ENCODE data around the gene RAB15. TPM values are rescaled to one million over a fixed set of nuclear protein-coding genes. Genes with fewer than 3 reads are reported as not detected.

RAB15 gene
- total RNA-seq, 1 experiment from 2014 or later = 42.3 TPM

GRCh38 chr14:64910847-64911495, 61.2 kb downstream of the RAB15 start:
- peak; percentile 10 for DNase-seq (ENCODE audit: low spot score)

GRCh38 chr14:64906022-64906421, 66.1 kb downstream of the RAB15 start:
- DNase-seq (ENCODE audit: low spot score) = no peak

- no peak for DNase-seq (ENCODE audit: low spot score)
These were observed 72.2 kb downstream of the RAB15 start for GRCh38 chr14:64899958-64900357.

Other genes starting within 250 kb of the RAB15 start
- gene SPTB, start 92.4 kb downstream of the RAB15 start, total RNA-seq (2014; rRNA removed; shearing (Covaris generic)) = 1.9 and 2.0 TPM in 2 replicates
- gene CHURC1, start 57.9 kb downstream of the RAB15 start, total RNA-seq (2014; rRNA removed; shearing (Covaris generic)) = 31.0 and 32.6 TPM in 2 replicates
- gene GPX2, start 29.6 kb downstream of the RAB15 start, total RNA-seq (2014; rRNA removed; shearing (Covaris generic)) = not detected in 2 replicates
- gene FNTB, start 14.6 kb upstream of the RAB15 start, total RNA-seq (2014; rRNA removed; shearing (Covaris generic)) = 7.4 and 9.0 TPM in 2 replicates
- gene MAX, start 130.2 kb upstream of the RAB15 start, total RNA-seq (2014; rRNA removed; shearing (Covaris generic)) = 25.3 and 27.3 TPM in 2 replicates

Data from A172 (cell line).